ENCODE measurements around the gene ZNF497.

ZNF497 gene

DNA sequence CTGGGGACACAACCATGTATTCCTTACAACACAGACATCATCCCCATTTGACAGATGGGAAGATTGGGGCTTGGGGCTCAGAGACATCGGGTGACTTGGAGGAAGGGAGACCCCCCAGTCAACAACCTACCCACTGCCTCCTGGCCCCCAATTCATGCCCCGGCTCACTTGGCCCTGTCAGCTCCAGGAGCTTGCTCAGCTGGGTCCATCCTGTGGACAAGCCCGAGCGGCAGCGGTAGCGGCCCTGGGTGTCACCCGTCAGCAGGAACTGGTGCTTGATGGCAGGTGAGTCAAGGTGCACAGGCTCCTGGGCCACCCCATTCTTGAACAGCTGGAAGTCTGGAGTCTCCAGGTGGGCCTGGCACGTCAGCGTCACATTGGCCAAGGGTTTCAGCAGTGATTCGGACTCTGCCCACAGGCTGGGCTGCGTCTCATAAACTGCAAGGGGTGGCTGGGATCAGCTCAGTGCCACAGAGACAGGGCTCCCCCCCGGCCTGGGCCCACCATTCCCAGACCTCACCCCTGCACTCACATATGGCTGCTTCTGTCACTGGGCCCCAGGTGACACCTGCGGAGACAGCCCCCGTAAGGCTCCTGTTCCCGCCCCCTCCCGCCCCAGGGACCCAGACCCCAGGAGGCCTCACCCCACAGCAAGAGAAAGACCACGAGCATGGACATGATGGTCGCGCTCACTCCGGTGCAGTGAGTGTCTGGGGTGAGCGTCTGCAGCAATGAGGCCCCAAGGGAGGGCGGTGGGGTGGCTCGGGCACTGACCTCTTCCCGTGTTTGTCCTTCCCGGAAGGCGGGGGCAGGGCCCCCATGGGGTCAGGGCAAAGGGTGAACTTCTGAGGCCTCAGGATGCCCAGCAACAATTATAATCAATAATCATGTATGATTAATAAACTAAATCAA, 9.5 kb downstream of the ZNF497 start, which contains the start of gene A1BG:
A1BG (minus strand) TSS at position 733 of the 912 bp plus-strand sequence; CDS start at position 678, 55 bp downstream.
- Histone ChIP-seq H3K9me3 (ENCODE audit: control insufficient read depth, insufficient read depth, low read length) (no peaks in the 10 kb centered on the region), H3K9me2 (replicated peaks; ENCODE audit: control insufficient read depth, low read length) (no peaks in the 10 kb centered on the region), H3K27me3 (ENCODE audit: control insufficient read depth, low read length) (peaks cover 5% of the 10 kb centered on the region; the same call in 1 of the 2 replicates), H3K36me3 (ENCODE audit: control insufficient read depth, low read length) (peaks cover 13% of the 10 kb centered on the region), H3F3A (ENCODE audit: control insufficient read depth, insufficient read depth) (0 out of 2 replicates have a peak, but pooled peaks cover 2% of the 10 kb centered on the region), H4K20me1 (ENCODE audit: control insufficient read depth, insufficient read depth, low read depth, low read length) (no peaks in the 10 kb centered on the region), H3K4me2 (ENCODE audit: low read length) (no peak within 1 kb of the TSS), H3K4me3 (ENCODE audit: low read length) (no peak within 1 kb of the TSS), H3K4me1 (ENCODE audit: control insufficient read depth, low read length) (peaks cover 21% of the 10 kb centered on the region), H3K79me2 (ENCODE audit: control insufficient read depth, low read length) (peaks cover 20% of the 10 kb centered on the region), H3K27ac (ENCODE audit: low read depth, low read length) (no peak within 1 kb of the TSS)
- TF ChIP-seq EZH2phosphoT487 (IDR thresholded peaks at IDR 0.05; ENCODE audit: borderline replicate concordance, low read length), result no peak
- TF ChIP-seq, protein P1, sequence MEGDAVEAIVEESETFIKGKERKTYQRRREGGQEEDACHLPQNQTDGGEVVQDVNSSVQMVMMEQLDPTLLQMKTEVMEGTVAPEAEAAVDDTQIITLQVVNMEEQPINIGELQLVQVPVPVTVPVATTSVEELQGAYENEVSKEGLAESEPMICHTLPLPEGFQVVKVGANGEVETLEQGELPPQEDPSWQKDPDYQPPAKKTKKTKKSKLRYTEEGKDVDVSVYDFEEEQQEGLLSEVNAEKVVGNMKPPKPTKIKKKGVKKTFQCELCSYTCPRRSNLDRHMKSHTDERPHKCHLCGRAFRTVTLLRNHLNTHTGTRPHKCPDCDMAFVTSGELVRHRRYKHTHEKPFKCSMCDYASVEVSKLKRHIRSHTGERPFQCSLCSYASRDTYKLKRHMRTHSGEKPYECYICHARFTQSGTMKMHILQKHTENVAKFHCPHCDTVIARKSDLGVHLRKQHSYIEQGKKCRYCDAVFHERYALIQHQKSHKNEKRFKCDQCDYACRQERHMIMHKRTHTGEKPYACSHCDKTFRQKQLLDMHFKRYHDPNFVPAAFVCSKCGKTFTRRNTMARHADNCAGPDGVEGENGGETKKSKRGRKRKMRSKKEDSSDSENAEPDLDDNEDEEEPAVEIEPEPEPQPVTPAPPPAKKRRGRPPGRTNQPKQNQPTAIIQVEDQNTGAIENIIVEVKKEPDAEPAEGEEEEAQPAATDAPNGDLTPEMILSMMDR (IDR thresholded peaks at IDR 0.05; ENCODE audit: low read depth, low read length, poor library complexity, severe bottlenecking), result no peak

- Histone ChIP-seq H3K4me3 (ENCODE audit: low read length) (no peak overlapping the region), H3K27ac (ENCODE audit: low read depth, low read length) (no peak overlapping the region), H3K36me3 (ENCODE audit: control insufficient read depth, low read length) (peaks cover 13% of the 10 kb centered on the region), H3K9me2 (replicated peaks; ENCODE audit: control insufficient read depth, low read length) (no peaks in the 10 kb centered on the region), H3F3A (ENCODE audit: control insufficient read depth, insufficient read depth) (0 out of 2 replicates have a peak, but pooled peaks cover 2% of the 10 kb centered on the region), H3K27me3 (ENCODE audit: control insufficient read depth, low read length) (peaks cover 5% of the 10 kb centered on the region; the same call in 1 of the 2 replicates), H4K20me1 (ENCODE audit: control insufficient read depth, insufficient read depth, low read depth, low read length) (no peaks in the 10 kb centered on the region), H3K4me2 (ENCODE audit: low read length) (no peak overlapping the region), H3K9me3 (ENCODE audit: control insufficient read depth, insufficient read depth, low read length) (no peaks in the 10 kb centered on the region), H3K79me2 (ENCODE audit: control insufficient read depth, low read length) (peaks cover 24% of the 10 kb centered on the region), H3K4me1 (ENCODE audit: control insufficient read depth, low read length) (peaks cover 21% of the 10 kb centered on the region)
- no peak for TF ChIP-seq EZH2phosphoT487 (IDR thresholded peaks at IDR 0.05; ENCODE audit: borderline replicate concordance, low read length)
- TF ChIP-seq, protein P1 (IDR thresholded peaks at IDR 0.05; ENCODE audit: low read depth, low read length, poor library complexity, severe bottlenecking), result no peak
Measured at GRCh38 chr19:58351990-58352755, 10.4 kb downstream of the ZNF497 start.

DNA sequence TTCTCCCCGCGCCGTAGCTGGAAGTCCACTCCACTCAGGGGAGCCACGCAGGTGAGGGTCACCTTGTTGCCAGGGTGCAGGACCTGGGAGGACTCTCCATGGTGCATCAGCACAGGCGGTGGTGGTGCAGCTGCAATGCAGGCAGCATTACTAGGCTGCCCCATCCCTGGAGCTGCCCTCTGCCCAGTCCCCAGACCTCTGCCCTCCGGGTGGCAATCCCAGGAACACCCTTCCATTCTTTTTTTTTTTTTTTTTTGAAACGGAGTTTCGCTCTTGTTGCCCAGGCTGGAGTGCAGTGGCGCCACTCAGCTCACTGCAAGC, 11.0 kb downstream of the ZNF497 start:
- Histone ChIP-seq H3K27ac (ENCODE audit: low read depth, low read length) (no peak overlapping the region), H3K9me2 (replicated peaks; ENCODE audit: control insufficient read depth, low read length) (no peaks in the 10 kb centered on the region), H4K20me1 (ENCODE audit: control insufficient read depth, insufficient read depth, low read depth, low read length) (no peaks in the 10 kb centered on the region), H3K4me1 (ENCODE audit: control insufficient read depth, low read length) (peaks cover 23% of the 10 kb centered on the region), H3K79me2 (ENCODE audit: control insufficient read depth, low read length) (peaks cover 30% of the 10 kb centered on the region), H3K36me3 (ENCODE audit: control insufficient read depth, low read length) (peaks cover 13% of the 10 kb centered on the region), H3K4me2 (ENCODE audit: low read length) (no peak overlapping the region), H3K9me3 (ENCODE audit: control insufficient read depth, insufficient read depth, low read length) (no peaks in the 10 kb centered on the region), H3K4me3 (ENCODE audit: low read length) (no peak overlapping the region), H3K27me3 (ENCODE audit: control insufficient read depth, low read length) (0 out of 2 replicates have a peak, but pooled peaks cover under 1% of the 10 kb centered on the region), H3F3A (ENCODE audit: control insufficient read depth, insufficient read depth) (0 out of 2 replicates have a peak, but pooled peaks cover 2% of the 10 kb centered on the region)
- no peak for TF ChIP-seq EZH2phosphoT487 (IDR thresholded peaks at IDR 0.05; ENCODE audit: borderline replicate concordance, low read length)
- TF ChIP-seq, protein P1 (IDR thresholded peaks at IDR 0.05; ENCODE audit: low read depth, low read length, poor library complexity, severe bottlenecking), result no peak
